H1 (cell line): Measurements from ENCODE around the gene FGF1. TPM values are rescaled to one million over a fixed set of nuclear protein-coding genes. Genes with fewer than 3 reads are reported as not detected.

Experiments used
- BACH1 ChIP-seq: IDR thresholded peaks from 2 replicates; pipeline ENCODE4 v1.6.1; 2012; ENCODE audit warnings: low read length, improper control_type of control experiment
- BRCA1 ChIP-seq: IDR thresholded peaks from 2 replicates; pipeline ENCODE4 v1.6.1; 2012; ENCODE audit warnings: low read depth, low read length, improper control_type of control experiment
- CHD7 ChIP-seq: fragments of 300-600 bp; sonication (generic); IDR thresholded peaks from 2 replicates; pipeline ENCODE4 v1.7.1; 2012; ENCODE audit warnings: low read length, moderate library complexity, mild to moderate bottlenecking, inconsistent platforms; ENCODE audit not compliant: insufficient replicate concordance
- EGR1 ChIP-seq: IDR thresholded peaks from 2 replicates; pipeline ENCODE4 v1.6.1; 2011; ENCODE audit warnings: low read depth, low read length, borderline replicate concordance
- JUN ChIP-seq: IDR thresholded peaks from 2 replicates; pipeline ENCODE4 v1.6.1; 2011; ENCODE audit warnings: low read depth, mild to moderate bottlenecking, improper control_type of control experiment, low read length
- JUND ChIP-seq: IDR thresholded peaks from 2 replicates; pipeline ENCODE4 v1.6.1; 2011; ENCODE audit warnings: mild to moderate bottlenecking, improper control_type of control experiment, low read length
- KDM1A ChIP-seq: fragments of 200-600, 300-600 bp; sonication (generic); IDR thresholded peaks from 2 replicates; pipeline ENCODE4 v1.7.1; 2016; ENCODE audit warnings: mild to moderate bottlenecking, low read length, borderline replicate concordance
- MAX ChIP-seq: IDR thresholded peaks from 2 replicates; pipeline ENCODE4 v1.6.1; 2012; ENCODE audit warnings: inconsistent platforms
- SAP30 ChIP-seq: fragments of 300-600 bp; sonication (generic); IDR thresholded peaks from 2 replicates; pipeline ENCODE4 v1.7.1; 2012; ENCODE audit warnings: low read length, moderate library complexity, mild to moderate bottlenecking, inconsistent platforms; ENCODE audit not compliant: insufficient read depth, insufficient replicate concordance
- SP1 ChIP-seq: IDR thresholded peaks from 2 replicates; pipeline ENCODE4 v1.6.1; 2011; ENCODE audit warnings: low read depth, low read length
- SRF ChIP-seq: IDR thresholded peaks from 2 replicates; pipeline ENCODE4 v1.6.1; 2011; ENCODE audit warnings: mild to moderate bottlenecking, low read depth, low read length, moderate library complexity
- TAF7 ChIP-seq: optimal IDR thresholded peaks from 2 replicates; pipeline ENCODE3; 2011; ENCODE audit warnings: low read depth, mild to moderate bottlenecking, inconsistent platforms, low read length, moderate library complexity, borderline replicate concordance
- polyA plus RNA-seq, 7 experiments: library from polyadenylated mRNA; depleted of rRNA in 3 of 7; stranded (reverse) in 5 of 7; unstranded in 2 of 7; fragments of >200 nt in 5 of 7; fragments of 200-250 nt in 2 of 7; gene quantifications; 1 replicate in 5 of 7; 2 replicates in 1 of 7; 4 replicates in 1 of 7; pipeline versions ENCODE4 v1.2.1 to v1.2.3, GENCODE V29; 2011 to 2013; ENCODE audit warnings: missing spikeins in 2 of 7, mixed read lengths in 2 of 7
- total RNA-seq: library from RNA; stranded (reverse); fragmentation: NEBNext Ultra II Directional; extraction: Animal tissue kit (Norgen Biotek cat#: 25700); gene quantifications from 2 replicates; pipeline ENCODE4 v1.2.1, GENCODE V29; 2021

The FGF1 gene
- total and polyA plus RNA-seq, 2 of the 8 experiments (the other 6 are each of a cell fraction or from before 2014, with no cell fraction given), result 0.30 to 0.50 TPM

- TF ChIP-seq CHD7 (no peak), MAX (no peak), JUN (no peak), EGR1 (no peak), TAF7 (no peak), BRCA1 (no peak), KDM1A (no peak), BACH1 (no peak), SAP30 (no peak), SP1 (no peak), JUND (no peak), SRF (no peak)
Measured at GRCh38 chr5:142686210-142686734, 382 bp upstream of the FGF1 start (continued).
